HepG2 (cell line): Measurements from ENCODE around the gene USP5. TPM values are rescaled to one million over a fixed set of nuclear protein-coding genes. Genes with fewer than 3 reads are reported as not detected.

Experiments used
- HCFC1 ChIP-seq: fragments of 150-350 bp; IDR thresholded peaks from 2 replicates; pipeline ENCODE4 v1.6.1; 2014; ENCODE audit warnings: low read depth, low read length
- KLF13 ChIP-seq: sonication (generic); formaldehyde crosslinking; IDR thresholded peaks from 2 replicates; pipeline ENCODE4 v1.4.0; 2020; ENCODE audit warnings: mild to moderate bottlenecking, missing genetic modification reagents
- MATR3 ChIP-seq: sonication (generic); formaldehyde crosslinking; IDR thresholded peaks from 2 replicates; pipeline ENCODE4 v1.4.0; 2020; ENCODE audit warnings: missing genetic modification reagents
- MED13 ChIP-seq: sonication (generic); formaldehyde crosslinking; IDR thresholded peaks from 2 replicates; pipeline ENCODE4 v1.5.0; 2020; ENCODE audit warnings: missing genetic modification reagents
- MTA3 ChIP-seq: sonication (generic); formaldehyde crosslinking; IDR thresholded peaks from 2 replicates; pipeline ENCODE4 v1.4.0; 2020; ENCODE audit warnings: missing genetic modification reagents
- MYC ChIP-seq: sonication (generic); formaldehyde crosslinking; IDR thresholded peaks from 2 replicates; pipeline ENCODE4 v1.9.0; 2021; ENCODE audit warnings: missing genetic modification reagents, borderline replicate concordance
- NAIF1 ChIP-seq: sonication (generic); formaldehyde crosslinking; IDR thresholded peaks from 2 replicates; pipeline ENCODE4 v1.5.0; 2020; ENCODE audit warnings: mild to moderate bottlenecking, missing genetic modification reagents, borderline replicate concordance
- NFATC3 ChIP-seq: sonication (generic); formaldehyde crosslinking; IDR thresholded peaks from 2 replicates; pipeline ENCODE4 v1.5.1; 2020; ENCODE audit warnings: mild to moderate bottlenecking, missing genetic modification reagents
- NFRKB ChIP-seq: fragments of 450-650 bp; IDR thresholded peaks from 2 replicates; pipeline ENCODE4 v1.6.1; 2017
- PHF21A ChIP-seq: sonication (generic); formaldehyde crosslinking; IDR thresholded peaks from 2 replicates; pipeline ENCODE4 v1.5.0; 2020; ENCODE audit warnings: mild to moderate bottlenecking, missing genetic modification reagents
- POLR2G ChIP-seq: fragments of 200-400 bp; formaldehyde crosslinking; IDR thresholded peaks from 2 replicates; pipeline ENCODE4 v1.6.1; 2018; ENCODE audit warnings: mild to moderate bottlenecking, low read depth, low read length, moderate library complexity
- RCOR2 ChIP-seq: IDR thresholded peaks from 2 replicates; pipeline ENCODE4 v1.6.1; 2016; ENCODE audit warnings: missing biosample characterization, missing genetic modification reagents
- REL ChIP-seq: sonication (generic); formaldehyde crosslinking; conservative IDR thresholded peaks from 2 replicates; pipeline ENCODE4 v1.8.0; 2022; ENCODE audit warnings: mild to moderate bottlenecking, missing genetic modification reagents, moderate library complexity
- RFX5 ChIP-seq: IDR thresholded peaks from 2 replicates; pipeline ENCODE4 v1.6.1; 2011; ENCODE audit warnings: low read depth, low read length, improper control_type of control experiment
- SMAD1 ChIP-seq: sonication (generic); formaldehyde crosslinking; IDR thresholded peaks from 2 replicates; pipeline ENCODE4 v1.4.0; 2020; ENCODE audit warnings: missing genetic modification reagents, low read depth, mild to moderate bottlenecking, borderline replicate concordance
- SOX13 ChIP-seq, 3 experiments: fragments of 450-650 bp in 1 of 3; sonication (generic) in 1 of 3; formaldehyde crosslinking in 1 of 3; IDR thresholded peaks in 2 of 3; conservative IDR thresholded peaks in 1 of 3; 2 replicates each; pipeline versions ENCODE4 v1.5.0 to v1.6.1; 2016 to 2020; ENCODE audit warnings: antibody characterized with exemption in 1 of 3, mild to moderate bottlenecking in 1 of 3, missing compliant biosample characterization in 1 of 3, missing genetic modification reagents in 1 of 3, moderate library complexity in 1 of 3
- SRSF1 ChIP-seq: fragments of 200-400 bp; formaldehyde crosslinking; optimal IDR thresholded peaks from 2 replicates; pipeline ENCODE3; 2017; ENCODE audit warnings: mild to moderate bottlenecking, low read depth, low read length, moderate library complexity
- TMF1 ChIP-seq: sonication (generic); formaldehyde crosslinking; IDR thresholded peaks from 2 replicates; pipeline ENCODE4 v1.8.1; 2022; ENCODE audit warnings: low read depth, missing genetic modification reagents
- TOPORS ChIP-seq: sonication (generic); formaldehyde crosslinking; IDR thresholded peaks from 2 replicates; pipeline ENCODE4 v1.8.0; 2023; ENCODE audit warnings: mild to moderate bottlenecking, missing genetic modification reagents
- TP53 ChIP-seq: sonication (generic); formaldehyde crosslinking; conservative IDR thresholded peaks from 2 replicates; pipeline ENCODE4 v1.4.0; 2020; ENCODE audit warnings: missing genetic modification reagents
- ZFY ChIP-seq: sonication (generic); formaldehyde crosslinking; IDR thresholded peaks from 2 replicates; pipeline ENCODE4 v1.4.0; 2020; ENCODE audit warnings: missing genetic modification reagents
- ZNF143 ChIP-seq: sonication (generic); formaldehyde crosslinking; IDR thresholded peaks from 2 replicates; pipeline ENCODE4 v1.4.0; 2020; ENCODE audit warnings: missing genetic modification reagents
- ZNF367 ChIP-seq: sonication (generic); formaldehyde crosslinking; IDR thresholded peaks from 2 replicates; pipeline ENCODE4 v1.4.0; 2020; ENCODE audit warnings: missing genetic modification reagents, borderline replicate concordance
- ZNF709 ChIP-seq: sonication (generic); formaldehyde crosslinking; IDR thresholded peaks from 2 replicates; pipeline ENCODE4 v1.5.0; 2020; ENCODE audit warnings: mild to moderate bottlenecking, missing genetic modification reagents
- polyA plus RNA-seq, 8 experiments: library from polyadenylated mRNA; depleted of rRNA in 3 of 8; stranded (reverse) in 7 of 8; unstranded in 1 of 8; fragments of >200 nt; fragmentation: Illumina TruSeq in 4 of 8; extraction: Trizol in 4 of 8; gene quantifications; 2 replicates each; pipeline versions ENCODE4 v1.2.1 to v1.2.3, GENCODE V29; 2011 to 2016; ENCODE audit warnings: low read depth in 4 of 8, missing spikeins in 1 of 8, mixed read lengths in 1 of 8; ENCODE audit not compliant: insufficient read depth in 1 of 8
- total RNA-seq, 5 experiments: library from RNA; depleted of rRNA; stranded (reverse); fragments of >200 nt; fragmentation: Illumina TruSeq; extraction: Trizol; gene quantifications; 2 replicates each; pipeline ENCODE4 v1.2.3, GENCODE V29; 2016; ENCODE audit warnings: low read depth in 1 of 5

USP5 gene
- total and polyA plus RNA-seq, 2 of the 13 experiments (the other 11 are each of a cell fraction or from before 2014, with no cell fraction given): 39.6 to 56.0 TPM

DNA sequence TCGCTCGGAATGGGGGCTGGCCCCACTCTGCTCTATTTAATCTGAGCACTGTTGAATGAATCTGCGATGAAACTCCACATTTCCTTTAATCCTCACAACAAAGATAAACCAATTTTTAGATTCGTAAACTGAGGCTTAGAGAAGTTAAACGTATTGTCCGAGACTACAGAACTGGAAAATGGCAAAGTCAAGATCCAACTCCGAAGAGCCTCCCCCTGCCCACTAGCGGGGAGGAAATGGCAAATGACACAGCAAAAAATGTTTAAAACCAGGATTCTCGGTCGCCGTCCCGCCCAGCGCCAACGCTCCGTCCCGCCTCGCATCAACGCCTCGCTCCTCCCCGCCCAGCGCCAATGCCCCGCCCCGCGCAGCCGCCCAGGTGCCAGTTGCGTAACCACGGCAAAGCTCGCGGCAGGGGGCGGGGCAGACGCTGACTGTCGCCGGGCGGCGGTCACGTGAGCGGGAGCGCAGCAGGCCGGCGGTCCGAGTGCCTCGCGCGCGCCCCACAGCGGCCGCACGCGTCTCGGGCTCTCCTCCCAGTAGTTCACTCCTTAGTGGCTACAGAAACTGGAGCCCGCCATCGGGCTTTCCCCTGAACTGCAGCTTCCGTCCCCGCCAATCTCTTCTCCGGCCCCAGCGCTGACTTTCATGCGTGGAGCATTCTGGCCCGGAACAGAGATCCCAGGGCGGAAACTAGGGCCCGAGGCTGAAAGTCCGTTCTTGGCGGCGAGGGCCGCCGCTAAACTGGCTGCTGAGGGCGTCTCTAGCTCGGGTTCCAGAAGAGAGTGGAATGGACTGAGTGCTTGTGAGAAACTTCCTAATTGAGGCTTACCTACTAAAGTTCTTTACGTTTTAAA, 39.1 kb downstream of the USP5 start (continued):
- TF ChIP-seq REL (CRISPR knock-in tag) (no peak), NAIF1 (CRISPR knock-in tag) (peak; percentile 69; the same call in 1 of the 2 replicates), NFATC3 (no peak), ZNF143 (peak; percentile 40), MTA3 (CRISPR knock-in tag) (no peak), HCFC1 (peak; percentile 27; the same call in 1 of the 2 replicates), ZNF709 (CRISPR knock-in tag) (peak; percentile 48; the same call in 1 of the 2 replicates), RFX5 (peak; percentile 36; the same call in 1 of the 2 replicates), TOPORS (no peak), ZFY (CRISPR knock-in tag) (peak; percentile 69), TMF1 (CRISPR knock-in tag) (no peak), MED13 (CRISPR knock-in tag) (no peak), KLF13 (CRISPR knock-in tag) (no peak), PHF21A (CRISPR knock-in tag) (peak; percentile 84), MYC (CRISPR knock-in tag) (peak; percentile 88), RCOR2 (CRISPR knock-in tag) (no peak), POLR2G (peak; percentile 85), SRSF1 (peak; percentile 43), NFRKB (no peak), ZNF367 (CRISPR knock-in tag) (no peak), SOX13 (IDR thresholded peaks at IDR 0.05) (no peak), SOX13 (CRISPR knock-in tag; conservative IDR thresholded peaks at IDR 0.05 in 1 of 2, IDR thresholded peaks at IDR 0.05 in 1 of 2) (peak in 1 of 2 experiments; percentile 73; a peak in 2 of 4 replicates), MATR3 (no peak), SMAD1 (CRISPR knock-in tag) (0 out of 2 replicates have a peak, but pooled peaks have one; percentile 55), TP53 (CRISPR knock-in tag) (no peak)
